ENCODE measurements around the gene SLC5A12.

- TF ChIP-seq CTCF (IDR thresholded peaks at IDR 0.05; ENCODE audit: low read length), result no peak
- no peak for TF ChIP-seq EZH2phosphoT487 (IDR thresholded peaks at IDR 0.05; ENCODE audit: low read length)
These were observed 44.3 kb downstream of the SLC5A12 start for GRCh38 chr11:26677566-26677965.
